Activated B cell treated with CpG ODN at 0.5 μM for 24 hours (primary cell): Measurements from ENCODE around the gene SLC25A23. TPM values are rescaled to one million over a fixed set of nuclear protein-coding genes. Genes with fewer than 3 reads are reported as not detected.

Source experiments
- ATAC-seq: fragments of 200-7000 bp; cut with Tn5 transposase; one replicate; pipeline ENCODE4 v1.10.0; 2021; ENCODE audit warnings: low read depth, mild to moderate bottlenecking, moderate library complexity
- CTCF ChIA-PET: fragments of 350-600 bp; sonication (Branson Sonifier 250); formaldehyde crosslinking; loops from one replicate; lab custom pipeline; 2021; ENCODE audit warnings: antibody characterized with exemption; lab: Charles Lee
- POLR2A ChIA-PET: fragments of 350-600 bp; sonication (Branson Sonifier 250); formaldehyde crosslinking; loops from one replicate; lab custom pipeline; 2021; ENCODE audit warnings: antibody characterized with exemption; lab: Charles Lee
- DNase-seq: peaks from one replicate; pipeline ENCODE4 v3.0.0; 2022
- H3K27ac Mint-ChIP-seq: one replicate; pipeline ENCODE4 v1.8.0; 2020; ENCODE audit warnings: mixed read lengths
- H3K27me3 Mint-ChIP-seq: one replicate; pipeline ENCODE4 v1.8.0; 2021; ENCODE audit warnings: mixed read lengths
- H3K36me3 Mint-ChIP-seq: one replicate; pipeline ENCODE4 v1.8.0; 2021; ENCODE audit warnings: low read depth, mixed read lengths
- H3K4me1 Mint-ChIP-seq: one replicate; pipeline ENCODE4 v1.8.0; 2021; ENCODE audit warnings: mixed read lengths
- H3K4me3 Mint-ChIP-seq: one replicate; pipeline ENCODE4 v1.8.0; 2020; ENCODE audit warnings: mild to moderate bottlenecking, mixed read lengths
- H3K9me3 Mint-ChIP-seq: one replicate; pipeline ENCODE4 v1.8.0; 2020; ENCODE audit warnings: mixed read lengths
- CTCF ChIP-seq: fragments of 200-600 bp; IDR thresholded peaks from one replicate; pipeline ENCODE4 v1.8.0; 2022; ENCODE audit warnings: antibody characterized with exemption, mild to moderate bottlenecking
- intact Hi-C: fragments of 100-400 bp; cut with micrococcal nuclease; formaldehyde crosslinking; loops from one replicate; pipeline ENCODE4 v1.15.1; 2024
- total RNA-seq: library from RNA; stranded (reverse); gene quantifications from 2 replicates; pipeline ENCODE4 v1.2.3, GENCODE V29; 2022

SLC25A23 gene
- total RNA-seq, 1 donor from 2014 or later, result 50.4 TPM

GRCh38 chr19:6452223-6452614, 7.4 kb downstream of the SLC25A23 start:
- ATAC-seq, result no peak
- DNase-seq, result no peak
- Mint-ChIP-seq H3K27me3 (no peaks in the 10 kb centered on the region), H3K36me3 (peaks cover 27% of the 10 kb centered on the region), H3K4me1 (peaks cover 1% of the 10 kb centered on the region), H3K4me3 (no peak overlapping the region), H3K9me3 (peaks cover 2% of the 10 kb centered on the region), H3K27ac (no peak overlapping the region)
- no peak for TF ChIP-seq CTCF
- ChIA-PET CTCF (no interaction called here), POLR2A (interaction anchor here (0.6 kb wide), 1 partner anchor 125 kb away, joined by 4 read pairs; no protein-coding TSS in a partner anchor)
- intact Hi-C loops, result no loop called here

- Mint-ChIP-seq H3K36me3 (peaks cover 27% of the 10 kb centered on the region), H3K4me3 (no peak overlapping the region), H3K9me3 (peaks cover 2% of the 10 kb centered on the region), H3K4me1 (no peaks in the 10 kb centered on the region), H3K27ac (no peak overlapping the region), H3K27me3 (no peaks in the 10 kb centered on the region)
- no peak for TF ChIP-seq CTCF
- CTCF ChIA-PET, result no interaction called here
- ATAC-seq (no peak), DNase-seq (no peak)
- intact Hi-C loops, result no loop called here
- POLR2A ChIA-PET, result interaction anchor here (0.6 kb wide), 1 partner anchor 125 kb away, joined by 4 read pairs; no protein-coding TSS in a partner anchor
Measured at GRCh38 chr19:6451583-6452222, 7.9 kb downstream of the SLC25A23 start.

- TF ChIP-seq CTCF, result no peak
- H3K27me3 Mint-ChIP-seq, result no peaks in the 10 kb centered on the region
- peaks cover 23% of the 10 kb centered on the region for H3K36me3 Mint-ChIP-seq
- no peaks in the 10 kb centered on the region for H3K4me1 Mint-ChIP-seq
- DNase-seq (no peak), ATAC-seq (no peak)
- intact Hi-C loops, result no loop called here
- H3K4me3 Mint-ChIP-seq, result no peak overlapping the region
- ChIA-PET POLR2A (interaction anchor here (0.7 kb wide), 1 partner anchor 719 kb away, joined by 7 read pairs; no protein-coding TSS in a partner anchor), CTCF (no interaction called here)
- no peak overlapping the region for H3K27ac Mint-ChIP-seq
- peaks cover 3% of the 10 kb centered on the region for H3K9me3 Mint-ChIP-seq
Measured at GRCh38 chr19:6450166-6450565, 9.4 kb downstream of the SLC25A23 start.

GRCh38 chr19:6448045-6448444, 11.5 kb downstream of the SLC25A23 start:
- no peak overlapping the region for H3K4me3 Mint-ChIP-seq
- no peak for TF ChIP-seq CTCF
- H3K27me3 Mint-ChIP-seq, result no peaks in the 10 kb centered on the region
- no peak overlapping the region for H3K27ac Mint-ChIP-seq
- ChIA-PET POLR2A (interaction anchor here (1.4 kb wide), 1 partner anchor 23 kb away, joined by 3 read pairs; the partner anchor contains the start of gene KHSRP), CTCF (no interaction called here)
- no peaks in the 10 kb centered on the region for H3K4me1 Mint-ChIP-seq
- DNase-seq, result no peak
- H3K36me3 Mint-ChIP-seq, result peaks cover 7% of the 10 kb centered on the region
- intact Hi-C loops, result no loop called here
- no peak for ATAC-seq
- peaks cover 1% of the 10 kb centered on the region for H3K9me3 Mint-ChIP-seq

- H3K27me3 Mint-ChIP-seq, result no peaks in the 10 kb centered on the region
- H3K27ac Mint-ChIP-seq, result no peak overlapping the region
- ATAC-seq, result no peak
Measured at GRCh38 chr19:6446452-6446851, 13.1 kb downstream of the SLC25A23 start.

More at GRCh38 chr19:6446452-6446851, 13.1 kb downstream of the SLC25A23 start:
- Mint-ChIP-seq H3K4me3 (no peak overlapping the region), H3K36me3 (peaks cover 7% of the 10 kb centered on the region), H3K4me1 (no peaks in the 10 kb centered on the region), H3K9me3 (peaks cover 1% of the 10 kb centered on the region)
- ChIA-PET CTCF (no interaction called here), POLR2A (no interaction called here)
- TF ChIP-seq CTCF, result no peak
- no peak for DNase-seq
- intact Hi-C loops, result no loop called here
